HG03280 (cell line): Measurements from ENCODE around the gene NFE2.

Experiments
- ATAC-seq: cut with Tn5 transposase; IDR thresholded peaks from one replicate; pipeline ENCODE4 v1.9.1; 2021; ENCODE audit warnings: mild to moderate bottlenecking, moderate library complexity; ENCODE audit not compliant: unreplicated experiment

NFE2 gene

DNA sequence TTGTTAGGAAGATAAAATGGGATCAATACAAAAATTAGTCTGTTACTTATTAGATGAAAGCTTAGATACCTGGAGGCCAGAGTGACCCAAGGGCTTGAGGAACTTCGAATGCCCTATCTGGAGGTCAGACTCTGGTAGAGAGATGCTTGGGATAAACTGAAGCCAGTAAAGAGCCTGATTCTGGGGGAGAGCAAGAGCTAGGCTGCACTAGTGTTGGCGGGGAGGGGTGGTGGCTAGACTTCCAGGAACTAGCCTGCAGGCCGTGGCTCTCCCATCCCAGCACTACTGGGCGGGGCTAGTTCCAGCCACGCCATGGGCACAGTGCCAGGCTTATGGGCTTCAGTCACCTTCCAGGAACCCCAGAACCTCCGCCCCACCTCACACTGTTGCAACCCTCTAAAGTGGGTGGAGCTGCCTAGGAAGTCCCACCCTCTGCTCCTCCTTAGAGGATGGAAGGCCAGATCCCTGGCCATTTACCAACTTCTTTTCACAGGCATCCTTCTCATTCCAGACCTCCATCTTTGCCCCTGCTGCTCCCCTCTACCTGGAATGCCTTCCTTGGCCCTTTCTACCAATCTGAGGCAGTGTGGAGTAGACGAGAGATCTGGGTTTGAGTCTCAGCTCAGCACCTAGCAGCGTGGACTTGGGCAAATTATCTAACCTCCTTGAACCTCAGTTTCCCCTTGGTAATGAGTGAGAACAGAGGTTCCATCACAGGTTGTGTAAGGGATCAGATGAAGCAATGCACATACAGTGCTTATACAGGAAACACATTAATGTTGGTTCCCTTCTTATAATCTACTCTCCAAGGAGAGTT lies 6.3 kb upstream of the NFE2 start:
- no peak for ATAC-seq

DNA sequence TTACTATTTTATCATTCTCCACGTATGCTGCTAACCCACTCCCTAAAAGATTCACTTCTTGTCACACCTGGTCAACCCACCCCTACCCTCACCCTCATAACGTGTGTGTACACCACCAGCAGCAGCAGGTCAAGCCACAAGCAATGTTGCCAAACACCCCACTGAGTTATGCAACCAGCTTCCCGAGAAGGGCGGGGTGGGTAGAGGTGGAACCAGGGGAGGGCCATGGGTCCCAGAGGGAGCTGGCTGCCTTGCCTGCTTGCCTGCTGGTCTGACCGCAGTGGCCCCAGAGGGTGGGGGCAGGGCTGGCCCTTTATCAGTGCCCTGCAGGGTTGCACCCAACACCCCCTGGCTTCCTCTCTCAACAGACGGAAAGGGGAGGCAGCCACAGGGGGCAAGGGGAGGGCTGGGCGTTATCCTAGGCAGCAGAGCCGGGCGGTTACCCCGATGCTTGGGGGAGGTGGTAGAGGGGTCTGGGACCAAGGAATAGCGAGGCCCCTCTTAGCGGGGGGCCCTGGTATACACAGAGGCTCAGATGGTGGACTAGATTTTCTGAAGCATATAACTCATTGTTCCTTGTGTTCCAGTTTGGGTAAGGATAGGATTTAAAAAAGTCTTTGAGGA lies 3.5 kb upstream of the NFE2 start:
- ATAC-seq, result no peak

- no peak for ATAC-seq
Observed at GRCh38 chr12:54303640-54304039, 2.8 kb upstream of the NFE2 start.

DNA sequence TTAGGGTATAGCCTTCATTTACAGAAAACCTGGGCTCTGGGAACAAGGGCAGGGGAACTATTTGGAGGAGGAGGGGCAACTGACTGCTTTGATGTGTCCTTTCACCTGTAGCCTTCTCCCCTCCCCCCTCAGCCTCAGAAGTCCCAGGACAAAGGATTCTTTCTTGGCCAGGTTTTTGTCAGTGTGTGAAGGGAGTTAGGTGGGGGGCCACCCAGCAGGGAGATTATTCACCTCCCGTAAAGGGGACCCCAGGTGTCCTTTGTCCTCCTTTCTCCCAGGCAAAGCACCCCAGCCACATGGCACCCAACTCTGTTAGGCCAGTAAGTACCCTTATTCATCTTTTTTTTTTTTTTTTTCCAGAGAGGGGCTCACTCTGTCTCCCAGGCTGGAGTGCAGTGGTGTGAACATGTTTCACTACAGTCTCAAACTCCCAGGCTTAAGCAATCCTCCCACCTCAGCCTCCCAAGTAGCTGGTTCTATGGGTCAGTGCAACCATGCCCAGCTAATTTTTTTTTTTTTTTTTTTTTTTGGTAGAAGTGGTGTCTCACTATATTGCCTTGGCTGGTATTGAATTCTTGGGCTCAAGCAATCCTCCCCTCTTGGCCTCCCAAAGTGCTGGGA lies 723 bp upstream of the NFE2 start:
- ATAC-seq, result no peak

GRCh38 chr12:54300225-54300731 lies 537 bp downstream of the NFE2 start:
- no peak for ATAC-seq

DNA sequence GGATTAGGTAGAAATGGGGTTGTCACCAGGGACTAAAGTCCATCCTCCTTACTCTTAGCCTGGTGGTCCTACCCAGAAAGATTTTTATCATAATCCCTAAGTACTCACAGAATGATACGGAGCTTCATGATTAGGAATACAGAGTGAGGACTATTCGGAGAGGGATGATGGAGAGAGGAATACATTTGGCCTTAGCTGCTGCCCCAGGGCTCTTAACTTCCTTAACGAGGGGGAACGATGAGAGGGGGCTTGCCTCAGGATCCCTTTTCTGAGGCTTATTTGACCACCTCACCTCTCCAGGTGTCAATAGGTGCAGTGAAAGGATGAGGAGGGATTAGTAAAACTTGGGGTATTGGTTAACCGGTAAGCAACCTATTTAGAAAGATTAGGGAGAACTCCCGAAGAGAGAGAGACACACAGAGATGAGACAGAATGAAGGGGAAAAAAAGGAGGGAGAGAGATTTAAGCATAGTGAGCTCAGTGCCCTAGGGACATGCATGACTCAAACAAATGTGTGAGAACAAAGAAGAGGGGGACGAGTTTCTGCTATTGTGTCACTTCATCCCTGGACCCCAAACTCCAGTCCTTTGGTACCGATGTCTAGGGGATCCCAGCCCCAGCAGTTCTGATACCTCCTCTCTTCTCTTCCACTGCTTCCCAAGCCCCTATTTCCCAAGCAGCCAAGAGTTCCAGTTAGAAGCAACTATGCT lies 1.1 kb downstream of the NFE2 start:
- ATAC-seq, result no peak

- ATAC-seq, result no peak
Observed at GRCh38 chr12:54298904-54299303, 1.9 kb downstream of the NFE2 start.

- no peak for ATAC-seq
Observed at GRCh38 chr12:54296393-54297099, 4.3 kb downstream of the NFE2 start.

- ATAC-seq, result no peak
Observed at GRCh38 chr12:54294953-54295566, 5.8 kb downstream of the NFE2 start.

DNA sequence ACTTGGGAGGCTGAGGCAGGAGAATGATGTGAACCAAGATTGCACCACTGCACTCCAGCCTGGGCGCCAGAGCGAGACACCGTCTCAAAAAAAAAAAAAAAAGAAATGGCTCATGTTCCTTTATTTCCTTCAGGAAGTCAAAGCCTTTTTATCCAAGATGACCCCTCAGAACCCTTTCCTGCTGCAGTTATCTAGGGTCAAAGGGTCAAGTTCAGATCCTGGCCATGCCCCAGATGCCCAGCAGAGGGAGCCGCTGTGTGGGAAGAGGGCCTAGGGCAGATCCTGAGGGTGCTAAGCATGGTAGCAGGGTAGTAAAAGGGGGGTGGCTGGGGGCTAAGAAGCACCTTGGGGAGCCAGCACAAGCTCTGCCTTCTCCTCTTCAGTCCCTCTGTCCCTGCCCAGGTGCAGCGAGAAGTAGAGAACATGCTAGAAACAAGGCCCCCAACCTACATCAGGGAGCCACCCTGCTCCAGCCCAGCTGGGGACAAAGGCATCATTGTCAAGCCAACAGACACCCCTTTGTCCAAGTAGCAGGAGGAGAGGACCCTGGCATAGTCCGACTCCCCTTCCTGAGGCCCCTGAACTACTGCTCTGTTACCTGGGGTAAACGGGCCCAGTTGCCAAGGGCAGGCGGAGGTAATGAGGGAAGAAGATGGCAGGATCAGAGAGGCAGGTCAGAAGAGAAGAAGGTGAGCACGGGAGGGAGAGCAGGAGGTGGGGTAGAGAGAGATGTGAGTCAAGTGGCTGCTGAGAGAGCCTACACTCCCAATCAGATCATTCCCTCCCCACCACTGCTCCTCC lies 6.5 kb downstream of the NFE2 start:
- ATAC-seq, result no peak

GRCh38 chr12:54292931-54293241 lies 7.9 kb downstream of the NFE2 start:
- no peak for ATAC-seq

- no peak for ATAC-seq
Observed at GRCh38 chr12:54292083-54292930, 8.5 kb downstream of the NFE2 start.

DNA sequence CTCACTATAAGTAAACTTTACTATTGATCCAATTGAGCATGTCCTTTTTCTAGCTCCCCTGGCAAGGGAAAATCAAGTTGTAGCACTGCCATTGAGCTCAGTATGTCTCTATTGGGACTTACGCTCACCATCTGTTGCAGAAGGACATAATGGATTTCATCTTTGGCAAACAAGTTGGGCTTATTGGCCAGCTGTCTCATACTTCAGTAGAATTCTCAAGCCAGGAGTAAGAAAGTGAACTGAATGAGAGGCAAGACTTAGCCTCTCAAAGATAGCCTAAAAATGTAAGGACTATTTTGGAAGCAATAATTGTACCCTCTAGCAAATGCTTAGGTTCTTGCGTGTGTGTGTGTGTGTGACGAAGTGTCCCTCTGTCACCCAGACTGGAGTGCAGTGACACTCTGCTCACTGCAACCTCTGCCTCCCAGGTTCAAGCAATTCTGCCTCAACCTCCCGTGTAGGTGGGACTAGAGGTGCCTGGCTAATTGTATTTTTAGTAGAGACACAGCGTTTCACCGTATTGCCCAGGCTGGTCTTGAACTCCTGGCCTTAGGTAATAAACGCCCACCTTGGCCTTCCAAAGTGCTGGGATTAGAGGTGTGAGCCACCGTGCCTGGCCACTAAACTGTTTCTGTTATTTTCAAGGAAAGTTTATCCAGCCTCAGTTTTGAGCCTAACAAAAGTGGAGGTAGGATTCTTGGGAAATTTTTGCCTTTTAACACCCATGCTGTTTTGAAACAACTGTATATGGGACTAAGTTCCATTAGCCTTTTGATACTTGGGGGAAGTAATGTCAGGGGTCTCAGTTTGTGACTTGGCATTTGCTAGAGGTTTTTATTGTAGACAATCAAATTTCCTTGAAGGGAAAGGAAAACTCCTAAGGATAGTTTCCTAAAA lies 13.3 kb downstream of the NFE2 start:
- ATAC-seq, result no peak

DNA sequence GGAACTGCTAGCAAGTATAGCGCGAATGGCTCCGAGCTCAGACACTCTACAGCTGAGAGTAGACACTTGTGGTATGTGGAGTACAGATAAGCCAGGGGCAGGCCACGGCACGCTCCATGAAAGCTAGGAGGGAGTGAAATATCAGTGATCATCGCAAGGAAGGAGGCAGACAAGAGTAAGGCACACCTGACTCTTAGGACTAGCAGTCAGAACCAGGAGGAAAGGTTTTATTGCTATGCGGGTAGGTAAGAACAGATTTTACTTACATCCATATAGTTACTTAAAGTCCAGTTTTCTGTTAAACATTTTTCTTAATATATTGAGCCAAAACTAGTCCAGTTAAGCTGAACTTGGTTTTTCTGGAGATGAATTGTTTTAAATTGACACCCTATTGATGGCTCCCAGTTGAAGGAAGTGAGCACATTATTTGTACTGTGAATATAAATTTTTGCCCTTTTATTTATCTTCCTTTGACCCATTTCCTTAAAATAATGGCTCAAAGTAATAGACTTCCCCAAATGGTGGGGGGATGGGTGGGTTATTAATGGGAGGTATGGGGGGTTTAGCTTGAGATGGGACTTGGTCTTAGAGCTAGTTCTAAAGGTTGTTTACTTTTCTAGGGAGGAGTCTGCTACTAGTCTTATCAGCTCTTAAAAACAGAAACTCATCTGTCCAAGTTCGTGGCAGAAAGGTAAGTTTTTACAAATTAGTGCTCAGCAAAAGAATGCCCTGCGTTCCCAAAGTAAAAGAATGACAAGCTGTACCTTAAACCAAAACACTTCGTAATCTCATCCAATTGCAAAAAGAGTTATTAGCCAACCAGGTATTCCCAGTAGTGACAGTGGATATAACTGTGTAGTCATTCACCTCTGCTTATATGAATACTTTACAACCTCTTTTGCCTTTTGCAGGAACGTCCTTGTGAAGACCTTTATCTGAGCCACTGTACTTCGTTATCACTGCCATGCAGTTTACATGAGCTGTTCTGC lies 14.5 kb downstream of the NFE2 start:
- ATAC-seq, result no peak

DNA sequence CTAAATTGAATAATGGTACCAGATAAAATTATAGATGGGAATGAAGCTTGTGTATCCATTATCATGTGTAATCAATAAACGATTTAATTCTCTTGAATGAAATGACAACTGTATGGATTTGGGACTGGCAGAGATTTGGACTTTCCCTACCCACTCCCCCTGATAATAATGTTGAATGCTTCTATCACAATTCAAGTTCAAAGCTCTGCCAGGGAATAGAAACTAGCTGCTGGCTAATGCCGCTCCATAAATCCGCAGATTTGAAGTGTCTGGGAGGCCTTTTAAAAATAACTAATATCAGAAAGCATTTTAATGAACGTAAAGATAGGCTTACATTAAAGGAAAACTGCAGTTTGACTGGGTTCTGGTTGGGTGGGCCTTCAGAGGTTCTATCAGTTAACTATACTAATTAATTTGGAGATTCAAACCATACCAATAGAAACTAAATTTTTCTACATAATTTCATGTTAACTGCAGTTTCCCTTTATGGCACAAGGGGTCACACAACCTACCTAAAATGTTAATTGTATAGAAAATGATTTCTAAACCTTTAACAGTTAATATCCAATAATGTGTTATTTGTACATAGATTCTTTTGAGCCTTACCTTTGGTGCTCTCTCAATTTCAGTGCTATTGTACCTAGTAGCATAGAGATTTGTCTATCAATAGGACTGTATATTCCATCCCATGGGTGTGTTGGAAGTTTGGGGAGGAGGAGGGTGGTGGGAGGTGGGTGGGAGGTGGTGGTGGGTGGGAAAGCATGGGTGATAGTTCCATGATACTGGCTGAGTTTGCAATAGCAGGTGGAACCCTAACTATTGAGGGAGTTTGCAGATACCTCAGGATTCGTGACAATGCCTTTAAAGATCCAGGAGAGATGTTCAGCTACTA lies 15.4 kb downstream of the NFE2 start:
- ATAC-seq, result no peak
